HG02870 (cell line): ENCODE results near the gene CXXC5.

Experiments used
- ATAC-seq: cut with Tn5 transposase; IDR thresholded peaks from one replicate; pipeline ENCODE4 v1.9.1; 2021; ENCODE audit warnings: mild to moderate bottlenecking, moderate library complexity; ENCODE audit not compliant: unreplicated experiment

CXXC5 gene

DNA sequence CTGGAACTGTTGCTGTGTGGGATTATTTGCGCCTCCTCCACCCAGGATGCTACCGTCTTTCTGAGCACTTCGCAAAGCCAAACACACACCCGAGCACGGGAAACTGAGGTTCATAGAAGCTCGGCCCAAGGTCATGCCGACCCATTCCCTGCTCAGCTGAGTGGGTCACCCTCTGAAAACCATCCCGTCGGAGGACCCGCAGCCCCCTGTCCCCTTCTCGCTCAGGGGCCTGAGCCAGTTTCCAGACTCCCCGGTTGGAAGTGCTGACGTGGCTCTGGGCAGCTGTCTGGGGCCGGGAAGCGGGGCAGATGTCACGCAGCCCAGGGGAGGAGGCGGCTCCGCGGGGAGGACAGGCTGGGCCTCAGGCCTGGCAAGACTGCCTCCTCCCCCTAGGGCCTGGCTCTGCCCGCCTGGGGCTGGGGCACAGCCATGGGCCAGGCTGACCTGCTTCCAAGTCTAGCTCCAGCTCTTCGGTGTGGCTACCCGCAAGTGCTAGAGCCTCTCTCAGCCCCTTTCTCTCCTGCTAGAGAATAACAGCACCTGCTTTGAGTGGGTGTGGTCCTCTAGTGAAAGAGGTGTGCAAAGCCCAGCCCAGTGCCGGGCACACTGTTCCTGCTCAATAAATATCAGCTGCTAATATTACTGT is 9.9 kb upstream of the CXXC5 start:
- ATAC-seq: no peak

- no peak for ATAC-seq
Measured at GRCh38 chr5:139638736-139639618, 9.2 kb upstream of the CXXC5 start.

DNA sequence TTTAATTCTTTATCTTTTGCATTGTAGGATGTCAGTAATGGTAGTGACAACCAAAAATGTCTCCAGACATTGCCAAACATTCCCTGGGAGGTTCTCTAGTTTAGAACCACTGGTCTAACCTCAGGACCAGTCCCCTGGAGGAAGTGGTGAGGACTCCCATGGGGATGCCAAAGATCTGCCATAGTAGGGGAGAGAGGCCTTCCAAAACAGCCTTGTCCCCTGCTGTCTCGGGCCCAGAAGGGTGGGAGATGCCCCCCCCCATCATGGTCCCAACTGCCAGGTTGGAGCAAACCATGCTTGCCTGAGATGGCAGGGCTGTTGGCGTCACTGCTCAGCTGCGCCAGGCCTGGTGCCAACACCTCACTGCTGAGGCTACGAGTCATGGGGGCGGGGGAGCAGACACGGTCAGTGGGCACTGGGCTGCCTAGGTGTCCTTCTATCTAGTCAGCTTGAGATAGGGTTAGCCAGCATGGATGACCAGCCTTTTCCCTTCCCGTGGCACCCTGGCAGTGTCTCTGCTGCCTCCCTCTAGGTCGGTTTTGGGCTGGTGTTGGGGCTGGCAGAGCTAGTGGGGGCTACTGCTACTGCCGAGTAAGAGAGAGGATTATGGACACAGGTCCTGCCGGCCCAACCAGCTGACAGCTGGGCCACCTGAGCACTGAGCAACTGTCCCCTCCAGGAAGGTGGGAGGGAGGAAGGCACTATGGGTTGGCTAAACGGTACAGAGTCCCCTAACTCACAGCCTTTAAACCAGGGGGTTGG is 8.3 kb upstream of the CXXC5 start:
- no peak for ATAC-seq

- ATAC-seq: no peak
Measured at GRCh38 chr5:139640421-139641115, 7.6 kb upstream of the CXXC5 start.

GRCh38 chr5:139641116-139642080 is 6.8 kb upstream of the CXXC5 start:
- ATAC-seq: no peak

- no peak for ATAC-seq
Measured at GRCh38 chr5:139642213-139642612, 5.9 kb upstream of the CXXC5 start.

- no peak for ATAC-seq
Measured at GRCh38 chr5:139642891-139643871, 5.0 kb upstream of the CXXC5 start.

GRCh38 chr5:139644001-139644456 is 4.1 kb upstream of the CXXC5 start:
- no peak for ATAC-seq

GRCh38 chr5:139644646-139645429 is 3.3 kb upstream of the CXXC5 start:
- no peak for ATAC-seq

GRCh38 chr5:139645430-139645871 is 2.7 kb upstream of the CXXC5 start:
- no peak for ATAC-seq

- ATAC-seq: no peak
Measured at GRCh38 chr5:139646111-139646510, 2.0 kb upstream of the CXXC5 start.

DNA sequence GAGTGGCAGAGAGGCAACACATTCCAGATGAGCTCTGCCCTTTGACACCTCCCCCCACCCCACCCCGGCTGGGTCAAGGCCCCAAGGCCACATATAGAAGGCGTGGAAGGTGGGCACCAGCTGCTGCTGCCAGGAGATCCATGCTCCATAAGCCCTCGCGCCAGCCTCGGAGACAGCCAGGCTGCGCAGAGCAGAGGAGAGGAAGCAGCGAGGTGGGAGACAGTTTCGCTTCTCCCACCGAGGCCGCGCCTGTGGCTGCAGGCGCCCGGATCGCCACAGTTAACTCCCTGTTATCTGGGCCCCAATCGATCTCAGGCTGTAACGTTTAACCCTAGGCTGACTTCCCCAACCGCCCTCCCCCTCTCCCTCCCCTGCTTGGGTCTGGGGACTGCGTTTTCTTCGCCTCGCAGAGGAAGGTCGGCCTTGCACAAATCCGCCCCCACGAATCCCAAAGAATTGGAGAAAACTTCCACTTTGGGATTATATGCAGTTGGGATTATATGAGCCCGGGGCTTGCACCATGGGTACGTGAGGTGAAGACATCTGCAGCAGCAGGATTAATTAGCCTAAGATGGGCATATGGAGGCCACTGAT is 1.1 kb upstream of the CXXC5 start:
- ATAC-seq: no peak

DNA sequence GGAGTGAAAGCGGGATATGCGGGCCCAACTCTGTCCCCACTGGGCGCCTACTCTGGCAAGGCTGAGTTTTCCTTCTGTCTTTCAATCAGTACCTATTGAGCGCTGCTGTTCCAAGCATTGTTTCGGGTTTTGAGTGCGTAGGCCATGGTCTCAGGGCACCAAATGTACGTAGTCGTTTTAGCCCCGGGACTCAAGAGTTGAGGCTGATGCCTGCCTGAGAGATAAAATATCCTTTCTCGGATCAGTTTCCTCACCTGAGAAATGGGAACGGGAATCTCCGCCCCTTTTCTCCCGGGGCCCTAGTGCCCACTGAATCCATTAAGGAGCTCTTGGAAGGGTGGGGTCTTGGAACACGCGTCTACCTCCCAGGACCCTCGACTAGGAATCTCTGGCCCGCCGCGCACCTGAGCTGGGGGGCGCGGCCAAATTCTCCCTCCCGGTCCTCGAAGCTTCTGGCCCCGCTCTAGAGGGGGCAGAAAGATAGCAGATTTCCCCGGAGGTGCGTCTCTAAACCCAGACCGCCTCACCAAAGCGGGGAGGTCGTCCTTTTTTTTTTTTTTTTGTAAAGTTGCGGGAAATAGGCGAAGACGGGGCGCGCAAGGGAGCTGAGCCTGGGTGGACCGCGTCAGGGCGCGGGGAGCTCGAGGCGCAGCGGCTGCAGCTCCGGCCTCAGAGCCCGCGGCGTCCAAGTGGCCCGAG is 494 bp upstream of the CXXC5 start:
- no peak for ATAC-seq

DNA sequence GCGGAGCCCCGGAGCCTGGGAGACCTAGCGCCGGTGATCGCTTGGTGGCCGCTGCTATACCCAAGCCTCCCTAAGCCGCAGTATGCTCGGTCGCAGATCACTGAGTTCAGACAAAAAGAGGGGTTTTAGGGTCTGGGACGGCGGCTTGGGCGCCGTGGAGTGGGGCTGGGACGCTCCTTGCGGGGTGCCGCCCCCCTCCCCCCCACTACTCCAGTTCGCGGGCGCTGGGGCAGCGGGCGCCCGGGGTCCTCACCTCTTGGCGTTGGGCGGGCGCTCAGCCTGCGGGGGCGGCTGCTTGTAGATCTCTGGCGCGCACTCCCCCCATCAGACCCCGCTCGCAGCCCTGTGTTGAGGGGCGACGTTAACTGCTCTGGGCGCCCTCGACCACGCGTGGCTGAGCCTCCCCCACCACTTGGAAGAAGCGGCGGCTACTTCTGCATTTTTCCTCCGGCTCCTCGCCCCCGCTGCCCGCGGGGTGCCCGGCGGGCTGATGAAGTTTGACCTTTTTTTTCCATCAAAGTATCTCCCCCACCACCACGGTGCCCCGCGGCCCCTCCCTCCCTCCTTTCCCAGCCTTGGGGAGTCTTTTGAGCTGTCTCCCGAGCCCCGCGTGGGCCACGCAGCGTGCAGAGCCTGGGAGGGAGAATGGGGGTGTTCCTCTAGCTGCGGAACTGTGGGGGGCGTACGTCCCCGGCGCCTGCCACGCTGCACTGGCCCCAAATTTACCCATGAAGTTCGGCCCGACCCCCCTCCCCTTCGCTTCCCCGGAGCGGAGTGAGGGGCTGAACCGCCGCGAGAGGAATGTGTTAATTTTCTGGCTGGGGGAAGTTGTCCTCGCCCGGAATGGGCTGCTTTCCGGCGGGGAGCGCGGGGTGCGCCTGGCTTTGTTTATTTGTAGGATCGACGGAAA is 1.2 kb downstream of the CXXC5 start:
- no peak for ATAC-seq

DNA sequence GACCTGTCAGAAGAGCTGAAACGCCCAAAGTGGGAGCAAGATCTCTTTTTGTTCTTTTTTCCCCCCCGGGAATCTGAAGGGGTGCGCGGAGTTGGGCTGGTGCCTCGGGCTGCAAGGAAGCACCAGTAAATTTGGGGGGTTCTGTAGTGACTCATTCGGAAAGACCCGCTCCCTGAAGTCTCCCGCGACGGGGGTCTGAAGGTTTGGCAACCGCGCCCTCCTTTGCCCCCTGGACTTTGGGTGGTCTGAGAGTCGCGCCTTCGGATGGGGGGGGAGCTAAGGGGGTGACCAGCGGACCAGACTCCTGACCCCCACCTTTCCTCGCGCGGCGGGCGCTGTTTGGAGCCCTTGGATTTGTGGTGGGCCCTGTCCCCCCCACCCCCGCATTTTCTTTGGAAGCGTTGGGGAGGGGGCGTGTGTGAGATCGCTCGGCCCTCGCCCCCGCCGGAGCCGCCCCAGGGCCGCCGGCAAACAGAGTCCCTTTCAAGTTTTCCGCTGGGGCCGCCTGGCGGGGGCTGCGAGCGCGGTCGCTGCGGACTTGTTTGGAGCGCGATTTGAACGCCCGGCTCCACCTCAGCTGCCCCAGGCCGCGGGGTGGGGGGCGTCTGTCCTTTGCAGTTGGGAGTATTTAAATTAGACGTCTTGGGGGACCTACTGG is 2.0 kb downstream of the CXXC5 start:
- ATAC-seq: no peak
